Stimulated activated CD4-positive, alpha-beta T cell treated with anti-CD3 and anti-CD28 coated beads, Interleukin-1b, Interleukin-23, amount 100 ng/mL, for 48 hours (primary cell): ENCODE results near the gene RNLS.
"Not testable (repeated sequence)": the region's sequence is repeated elsewhere in the genome, so short reads cannot be mapped to it uniquely, and the experiment has no call there.

Experiments
- DNase-seq: peaks from one replicate; pipeline ENCODE4 v3.0.0-alpha.2; 2020

Gene RNLS

DNA sequence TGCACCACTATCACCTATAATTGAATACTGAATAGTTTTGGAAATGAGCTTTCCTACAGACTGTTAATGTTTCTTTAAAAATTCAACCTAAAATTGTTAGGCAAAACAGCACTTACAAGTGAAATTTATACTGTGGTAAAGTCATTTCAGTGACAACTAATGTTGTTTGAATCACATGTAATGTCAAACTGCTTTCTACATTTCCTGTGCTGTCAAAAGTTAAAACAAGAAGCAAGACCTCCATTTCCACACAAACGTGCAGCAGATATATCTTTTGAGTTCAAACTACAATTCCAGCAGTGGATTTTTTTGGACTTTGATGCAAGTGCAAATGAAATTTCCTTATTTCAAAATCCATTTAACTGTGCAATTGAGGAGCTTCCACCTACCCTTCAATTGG is 199.8 kb downstream of the RNLS start:
- DNase-seq = no peak

DNA sequence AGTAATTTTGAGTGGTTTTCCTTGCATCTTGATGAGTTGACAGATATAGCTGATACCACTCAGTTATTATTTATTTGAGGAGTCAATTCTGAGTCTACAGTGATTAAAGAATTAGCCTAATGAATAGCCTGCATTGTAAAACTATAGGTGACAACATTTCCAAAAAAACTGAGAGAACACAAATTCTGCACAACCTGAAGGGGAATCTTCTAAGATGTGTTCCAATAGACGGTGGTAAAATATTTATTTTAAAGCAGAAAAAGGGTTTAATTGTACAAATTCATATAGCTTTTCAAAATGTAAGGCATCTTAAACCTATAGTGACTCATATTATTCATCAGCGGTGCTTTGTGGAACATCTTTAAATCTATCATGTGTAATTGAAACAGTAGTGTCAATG is 200.4 kb downstream of the RNLS start:
- DNase-seq = no peak

DNA sequence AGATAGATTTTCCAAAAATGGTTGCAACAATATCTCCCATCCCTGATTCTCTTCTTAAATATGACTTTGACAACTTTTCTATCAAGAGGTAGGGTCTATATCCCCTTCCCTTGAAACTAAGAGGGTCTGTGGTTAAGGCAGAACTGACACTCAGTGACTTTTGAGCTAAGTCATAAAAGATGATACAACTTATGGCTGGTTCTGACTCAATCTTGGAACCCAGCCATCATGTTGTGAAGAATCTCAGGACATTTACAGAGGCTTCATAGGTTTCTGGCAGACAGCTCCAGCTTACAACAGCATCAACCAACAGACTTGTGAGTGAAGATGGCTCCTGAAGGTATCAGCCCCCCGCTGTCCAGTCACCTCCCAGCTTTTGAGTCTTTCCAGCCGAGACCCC is 203.5 kb downstream of the RNLS start:
- DNase-seq = no peak

DNA sequence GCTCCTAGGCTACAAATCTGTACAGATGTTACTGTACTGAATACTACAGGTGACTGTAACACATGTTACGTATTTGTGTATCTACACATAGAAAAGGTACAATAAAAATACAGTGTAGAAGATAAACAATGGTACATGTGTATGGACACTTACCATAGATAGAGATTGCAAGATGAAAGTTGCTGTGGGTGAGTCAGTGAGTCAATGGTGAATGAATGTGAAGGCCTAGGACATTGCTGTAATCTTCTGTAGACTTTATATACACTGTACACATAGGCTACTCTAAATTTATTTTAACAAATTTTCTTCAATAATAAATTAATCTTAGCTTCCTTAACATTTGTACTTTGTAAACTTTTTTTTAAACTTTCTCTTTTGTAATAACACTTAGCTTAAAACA is 205.6 kb downstream of the RNLS start:
- no peak for DNase-seq

DNA sequence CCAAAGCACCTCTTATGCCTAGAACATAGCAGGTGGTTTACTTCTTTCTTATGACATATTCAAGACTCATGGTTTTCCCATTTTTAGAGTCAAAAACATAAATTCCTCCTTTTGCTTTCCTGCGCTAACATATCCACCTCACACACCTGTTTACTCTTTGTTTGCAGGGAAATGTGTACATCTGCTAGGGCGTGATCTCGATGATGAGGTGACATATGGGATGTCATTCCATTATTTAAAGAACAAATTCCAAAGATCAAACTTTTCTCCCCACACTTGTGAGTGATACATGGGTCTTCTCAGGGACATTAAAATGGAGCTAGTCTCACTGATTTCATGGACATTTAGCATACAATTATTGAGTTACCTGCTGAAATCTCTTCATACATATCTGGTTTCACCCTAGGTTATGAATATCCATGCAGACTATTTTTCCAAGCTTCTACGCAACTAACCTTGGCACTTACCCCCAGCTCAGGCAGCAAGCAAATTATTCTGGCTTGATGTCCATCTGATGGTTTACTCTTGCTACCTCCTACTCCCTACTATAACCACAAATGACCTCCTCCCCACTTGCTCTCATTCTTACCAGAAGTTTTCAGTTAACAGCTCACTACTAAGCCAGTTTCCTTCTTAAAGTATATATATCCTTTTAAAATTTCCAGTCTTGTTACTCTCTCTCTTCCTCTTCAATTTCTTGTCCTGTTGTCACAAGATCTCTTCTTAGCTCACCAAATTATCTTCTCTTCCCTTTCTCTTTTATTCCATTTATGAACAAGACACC is 208.5 kb downstream of the RNLS start:
- no peak for DNase-seq

DNA sequence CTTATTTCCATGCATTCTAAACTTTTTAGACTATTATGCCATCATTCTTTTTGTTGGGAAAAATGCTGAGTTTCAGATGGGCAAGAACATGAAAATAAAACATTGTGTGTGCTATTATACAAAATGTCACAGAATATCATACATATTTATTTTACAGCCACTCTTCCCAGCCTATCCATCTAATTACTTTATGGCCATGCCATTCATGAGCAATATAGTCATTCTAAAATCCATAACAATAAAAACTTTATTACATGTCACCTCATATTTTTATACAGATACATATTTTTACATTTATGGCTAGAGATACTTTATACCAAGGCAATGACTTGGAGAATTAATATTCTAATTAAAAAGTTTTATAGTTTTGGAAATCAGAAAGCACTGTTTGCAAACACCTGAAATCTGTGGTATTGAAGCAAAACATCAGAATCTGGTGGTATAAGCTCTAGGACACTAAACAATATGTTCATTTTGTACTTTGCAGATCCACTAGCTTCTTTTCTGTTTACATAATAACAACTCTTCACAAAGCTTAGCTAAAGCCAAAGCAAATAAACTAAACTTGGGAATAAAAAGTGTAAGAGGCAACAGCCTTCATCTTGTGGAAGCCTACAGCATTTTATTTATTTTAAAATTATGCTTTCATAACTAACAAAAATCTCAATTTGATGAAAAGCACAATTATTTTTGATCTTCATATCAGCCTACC is 210.1 kb downstream of the RNLS start:
- no peak for DNase-seq

DNA sequence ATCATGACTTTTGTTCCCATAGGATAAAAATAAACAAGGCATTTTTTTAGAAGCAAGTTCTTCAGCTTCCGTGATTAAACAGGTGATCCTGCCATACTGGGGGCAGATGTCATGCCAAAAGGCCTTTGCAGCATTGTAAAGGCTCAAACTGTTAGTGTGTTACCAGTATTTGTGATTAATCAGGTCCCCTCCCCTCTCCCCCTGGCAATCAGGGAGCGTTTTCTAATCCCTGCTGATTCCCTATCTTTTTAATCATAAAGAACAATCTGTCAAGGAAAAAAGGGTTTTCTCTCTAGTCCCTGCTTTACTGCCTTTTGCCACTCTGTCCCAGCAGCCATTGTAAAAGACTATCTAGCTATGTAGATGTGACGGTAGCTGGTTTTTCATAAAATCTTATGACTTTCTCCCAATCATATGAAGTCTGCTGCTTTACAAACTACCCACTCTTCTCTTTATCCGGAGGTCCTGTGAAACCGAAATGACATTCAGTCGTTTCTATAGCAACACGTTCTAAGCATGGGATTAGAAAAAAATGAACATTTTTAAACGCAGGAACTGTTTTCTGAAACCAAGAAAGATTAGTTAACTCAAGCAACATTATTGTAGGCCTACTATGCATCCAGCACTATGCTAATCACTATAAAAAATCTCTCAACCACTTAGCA is 210.9 kb downstream of the RNLS start:
- no peak for DNase-seq

DNA sequence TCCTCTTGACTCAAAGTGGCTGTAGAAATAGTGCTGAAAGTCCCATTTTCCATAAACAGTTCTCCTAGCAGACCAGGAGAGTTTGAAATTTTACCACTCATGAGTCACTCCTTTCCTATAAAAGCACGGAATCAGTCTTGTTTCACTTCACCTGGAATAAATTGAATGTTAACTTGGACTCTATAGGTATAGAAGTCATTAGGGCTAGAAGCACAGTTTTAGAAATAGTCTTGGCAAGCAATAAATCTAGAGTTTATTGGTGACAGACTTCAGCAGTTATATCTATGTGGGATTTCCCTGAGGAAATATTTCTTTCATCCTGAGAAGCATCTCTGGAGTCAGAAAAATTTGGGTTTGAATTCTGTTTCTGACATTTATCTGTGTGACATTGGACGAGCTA is 212.4 kb downstream of the RNLS start:
- no peak for DNase-seq

DNA sequence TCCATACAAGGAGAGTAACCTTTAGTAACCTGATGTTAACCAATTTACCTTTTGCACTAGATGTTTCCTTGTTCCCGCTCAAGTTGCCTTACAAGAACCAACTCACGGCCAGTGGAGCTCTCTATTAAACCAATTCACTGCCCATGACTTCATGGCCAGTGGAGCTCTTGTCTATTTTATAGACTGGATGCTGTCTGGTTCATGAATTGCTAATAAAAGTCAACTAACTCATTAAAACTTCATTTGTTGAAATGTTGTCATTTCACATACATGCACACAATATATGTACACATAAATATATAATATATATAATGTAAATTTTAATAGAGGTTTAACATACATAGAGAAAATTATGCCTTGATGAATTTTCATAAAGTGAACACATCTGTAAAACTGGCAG is 216.3 kb downstream of the RNLS start:
- no peak for DNase-seq

DNA sequence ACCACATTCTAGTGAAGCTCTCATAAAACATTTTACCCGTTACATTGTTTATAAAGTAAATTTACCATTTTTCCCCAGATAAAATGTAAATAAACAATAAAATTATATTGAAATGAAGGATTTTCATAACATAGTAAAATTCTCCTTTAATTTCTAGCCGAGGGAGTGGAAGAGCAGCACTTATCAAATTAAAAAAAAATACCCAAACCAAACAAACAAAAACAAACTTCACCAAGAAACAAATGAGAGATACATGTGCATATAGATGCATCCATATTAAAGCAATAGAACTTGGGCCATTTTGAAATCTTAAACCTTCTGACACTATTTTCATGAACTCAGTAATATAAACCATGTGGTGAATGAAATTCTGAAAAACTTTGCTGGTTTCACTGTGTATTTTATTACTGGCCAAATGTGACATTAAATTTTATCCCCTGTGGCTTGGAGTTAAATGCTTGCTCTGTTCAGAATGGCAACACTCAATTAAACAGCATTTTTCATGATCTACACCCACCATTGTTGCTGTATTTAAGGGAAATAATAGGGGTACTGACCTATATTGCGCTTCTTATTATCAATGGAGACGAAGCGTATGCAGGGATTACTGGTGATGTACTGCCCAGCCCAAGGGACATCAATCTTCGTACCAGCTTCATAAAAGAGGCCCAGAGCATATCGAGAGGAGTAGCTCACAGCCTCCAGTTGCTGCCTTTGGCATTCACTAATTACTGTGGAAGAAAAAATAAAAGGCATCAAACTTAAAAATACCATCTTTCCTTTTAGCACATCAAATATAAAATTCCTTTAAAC is 220.9 kb downstream of the RNLS start:
- DNase-seq = no peak

DNA sequence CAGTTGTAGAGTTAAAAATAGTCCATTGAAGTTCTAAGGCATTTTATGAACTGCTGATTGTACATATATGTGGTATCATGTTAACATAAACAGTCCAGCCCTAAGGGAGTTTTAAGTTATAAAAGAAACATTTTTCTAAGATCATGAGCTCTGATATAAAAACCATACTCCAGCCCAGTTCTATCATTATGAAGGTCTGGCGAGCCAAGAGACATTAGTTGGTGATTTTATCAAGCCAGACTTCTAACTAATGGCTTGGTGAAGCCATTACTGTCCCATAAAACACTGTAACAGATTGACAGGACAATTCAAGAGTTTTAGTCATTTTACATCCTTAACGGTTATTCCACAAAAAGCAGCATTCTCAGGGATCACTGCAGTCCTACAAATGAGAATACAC is 221.6 kb downstream of the RNLS start:
- DNase-seq = no peak

DNA sequence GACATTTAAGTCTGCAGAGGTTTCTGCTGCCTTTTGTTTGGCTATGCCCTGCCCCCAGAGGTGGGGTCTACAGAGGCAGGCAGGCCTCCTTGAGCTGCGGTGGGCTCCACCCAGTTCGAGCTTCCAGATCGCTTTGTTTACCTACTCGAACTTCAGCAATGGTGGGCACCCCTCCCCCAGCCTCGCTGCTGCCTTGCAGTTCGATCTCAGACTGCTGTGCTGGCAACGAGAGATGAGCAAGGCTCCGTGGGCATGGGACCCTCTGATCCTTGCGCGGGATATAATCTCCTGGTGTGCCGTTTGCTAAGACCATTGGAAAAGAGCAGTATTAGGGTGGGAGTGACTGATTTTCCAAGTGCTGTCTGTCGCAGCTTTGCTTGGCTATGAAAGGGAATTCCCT is 227.4 kb downstream of the RNLS start:
- DNase-seq = not testable (repeated sequence)

DNA sequence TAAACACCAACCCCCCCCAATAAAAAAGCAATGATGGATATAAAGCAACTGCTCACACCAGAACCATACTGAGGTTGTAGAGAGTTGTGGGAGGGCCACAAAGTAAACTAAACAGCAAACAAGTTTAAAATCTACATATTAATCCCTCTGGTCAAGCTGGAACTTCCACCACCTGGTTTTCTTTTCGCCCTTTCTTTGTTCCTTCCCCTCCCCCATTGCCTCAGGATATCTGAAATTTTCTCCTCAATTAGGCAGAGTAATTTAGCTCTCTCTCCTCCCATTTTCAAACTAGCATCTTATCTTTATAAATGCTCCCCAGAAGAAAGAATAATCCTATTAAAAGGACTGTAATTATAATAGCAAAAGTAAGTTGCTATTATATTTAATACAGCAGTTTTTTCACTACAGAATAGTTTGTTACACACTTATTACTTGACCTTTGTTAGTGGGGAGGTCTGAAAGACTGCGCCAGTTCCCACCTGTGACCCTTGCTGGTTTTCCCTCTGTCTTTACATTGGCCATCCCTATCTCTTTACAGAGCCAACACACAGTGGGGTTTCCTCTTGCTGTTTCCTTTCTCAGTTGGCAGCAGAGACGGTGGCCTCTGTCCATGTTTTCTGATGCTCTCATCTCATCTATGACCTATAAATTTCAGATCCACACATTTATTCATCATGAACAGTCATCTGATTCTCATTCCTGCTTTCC is 235.4 kb downstream of the RNLS start:
- DNase-seq = no peak

DNA sequence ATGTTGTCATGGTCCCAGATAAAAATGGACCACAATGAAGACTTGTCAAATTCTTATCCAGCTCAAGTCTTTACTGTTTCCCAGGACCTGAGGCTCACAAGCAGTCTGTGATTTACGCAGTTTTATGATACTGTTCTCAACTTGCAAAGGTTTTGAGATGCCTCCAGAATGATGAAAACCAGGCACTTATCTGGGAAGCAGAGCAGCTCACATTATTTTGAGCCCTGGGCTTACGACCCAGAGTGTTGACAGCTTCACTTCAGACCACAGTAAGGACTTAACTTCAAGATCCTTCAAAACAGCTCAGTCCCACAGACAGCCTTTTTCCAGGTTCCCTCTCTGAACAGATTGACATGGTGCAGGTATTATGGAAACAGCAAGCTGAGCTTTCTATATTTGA is 236.1 kb downstream of the RNLS start:
- no peak for DNase-seq

DNA sequence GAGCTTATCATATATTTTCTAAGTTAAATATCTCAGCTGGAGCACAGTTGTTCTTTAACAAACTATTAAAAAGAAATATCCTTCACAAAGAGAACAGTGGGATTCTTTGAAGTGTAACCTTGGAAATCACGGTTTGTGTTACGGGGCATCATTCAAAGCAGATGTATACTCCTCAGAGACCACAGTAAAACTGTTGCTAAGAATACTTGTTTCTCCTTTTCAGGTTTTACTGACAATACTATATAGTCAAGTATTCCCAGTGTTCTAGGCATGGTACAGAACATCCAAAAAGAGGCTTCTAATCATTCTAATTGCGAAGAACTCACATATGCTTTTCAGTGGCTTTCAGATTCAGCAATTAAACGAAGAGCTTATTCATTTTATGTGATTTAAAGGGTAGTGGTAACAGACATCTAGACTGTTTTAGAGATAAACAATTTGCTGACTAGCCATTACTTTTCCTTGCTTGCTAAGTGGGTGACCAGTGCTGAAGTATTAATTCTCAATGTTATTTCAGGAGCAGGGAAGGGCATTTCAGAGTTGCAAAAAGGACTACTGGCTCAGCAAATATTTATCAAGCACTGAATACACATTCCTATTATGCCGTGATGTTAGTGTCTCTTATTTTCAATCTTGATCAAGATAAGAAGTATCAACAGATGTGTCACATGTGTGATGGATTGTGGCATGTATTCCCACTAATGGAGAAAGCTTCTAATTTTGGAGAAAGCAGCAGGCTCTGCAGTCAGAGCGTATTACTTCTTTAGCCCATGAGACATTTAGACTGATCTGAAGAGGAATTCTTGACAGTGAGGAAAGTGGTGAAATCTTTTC is 236.8 kb downstream of the RNLS start:
- DNase-seq = no peak

DNA sequence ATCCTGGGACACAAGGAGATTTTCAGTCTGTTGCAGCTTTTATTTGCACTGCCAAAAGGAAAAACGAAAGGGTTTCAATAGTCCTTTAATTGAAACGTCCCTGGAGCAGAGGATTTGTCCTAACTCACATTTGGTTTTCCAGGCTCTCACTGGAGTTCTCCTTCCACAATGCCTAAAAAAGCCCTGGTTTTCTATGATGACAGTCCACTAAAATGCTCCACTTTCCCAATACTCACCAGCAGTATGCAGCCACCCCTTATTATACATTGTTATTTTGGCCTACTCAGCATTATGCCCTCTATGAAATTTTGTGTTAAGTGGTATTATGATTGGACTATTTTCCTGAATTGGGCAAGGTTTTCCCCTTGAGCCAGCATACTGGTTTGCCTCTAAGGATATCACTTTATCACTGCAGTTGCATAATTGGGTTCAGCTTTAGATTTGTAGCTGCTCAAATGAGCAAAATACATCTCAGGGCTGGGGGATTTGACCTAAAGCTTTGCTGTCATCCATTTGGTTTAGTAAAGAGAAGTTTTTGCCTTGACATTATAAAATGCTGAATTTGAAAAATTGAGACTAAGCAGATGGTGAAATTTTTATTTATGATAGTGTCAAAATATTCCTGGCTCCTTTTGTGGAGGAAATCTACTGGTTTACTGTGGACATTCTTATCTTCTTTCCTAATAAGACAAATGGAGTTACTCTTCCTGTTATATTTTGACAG is 239.2 kb downstream of the RNLS start:
- DNase-seq = no peak

DNA sequence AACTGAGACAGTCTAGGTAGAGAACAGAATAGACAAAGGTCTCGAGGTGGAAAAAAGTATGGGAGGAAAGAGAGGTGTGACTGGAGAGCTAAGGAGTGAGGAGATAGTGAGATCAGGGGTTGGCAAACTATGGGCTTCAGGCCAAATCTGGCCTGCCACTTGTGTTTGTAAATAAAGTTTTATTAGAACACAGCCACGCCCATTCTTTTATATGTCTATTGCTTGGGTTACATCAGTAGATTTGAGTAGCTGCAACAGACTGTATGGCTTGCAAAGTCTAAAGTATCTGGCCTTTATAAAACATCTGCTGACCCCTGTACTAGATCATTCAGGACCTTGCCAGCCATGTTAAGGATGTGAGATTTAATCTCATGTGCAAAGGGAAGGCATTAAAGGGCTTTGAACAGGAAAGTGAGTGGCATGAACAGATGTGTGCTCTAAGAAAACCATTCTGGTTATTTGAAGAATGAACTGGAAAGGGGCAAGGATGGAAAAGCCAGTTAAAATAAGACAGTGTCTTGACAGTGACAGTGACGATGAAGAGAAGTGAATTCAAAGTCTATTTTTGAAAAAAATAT is 240.3 kb downstream of the RNLS start:
- no peak for DNase-seq

DNA sequence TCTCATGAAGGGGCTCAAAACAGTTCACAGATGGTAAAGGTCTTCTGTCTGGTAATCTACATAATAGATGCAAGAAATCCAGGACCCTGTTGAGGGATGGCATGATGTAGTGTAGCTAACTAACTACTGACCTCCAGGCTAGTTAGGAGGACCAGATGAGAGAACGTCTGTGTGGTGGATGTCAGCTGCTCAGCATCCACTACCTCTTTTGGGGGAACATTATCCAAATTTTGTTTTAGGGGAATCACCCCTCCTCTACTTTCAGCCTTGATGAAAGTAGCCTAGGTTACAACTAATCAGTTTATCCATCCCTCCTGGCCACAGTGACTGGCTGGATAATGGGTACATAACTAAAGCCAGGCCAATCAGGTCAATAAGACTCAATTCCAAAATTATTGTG is 246.0 kb downstream of the RNLS start:
- no peak for DNase-seq

DNA sequence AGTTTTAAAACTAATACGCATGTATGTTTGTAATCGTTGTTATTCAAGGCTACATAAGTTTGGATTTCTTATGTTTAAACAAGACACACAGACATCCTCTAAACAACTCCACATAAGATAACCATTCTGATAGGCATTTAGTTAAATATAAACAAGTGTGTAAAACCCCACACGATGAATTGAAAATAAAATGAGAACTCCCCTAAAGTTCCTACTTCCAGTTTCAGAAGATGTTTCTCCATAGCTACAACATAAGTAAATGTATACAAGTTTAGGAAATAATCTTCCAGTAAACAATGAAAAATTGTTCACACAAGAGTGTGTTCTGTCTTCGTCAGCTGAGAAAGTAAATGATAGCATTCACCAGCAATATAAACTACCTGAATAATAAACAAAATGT is 246.8 kb downstream of the RNLS start:
- DNase-seq = no peak

DNA sequence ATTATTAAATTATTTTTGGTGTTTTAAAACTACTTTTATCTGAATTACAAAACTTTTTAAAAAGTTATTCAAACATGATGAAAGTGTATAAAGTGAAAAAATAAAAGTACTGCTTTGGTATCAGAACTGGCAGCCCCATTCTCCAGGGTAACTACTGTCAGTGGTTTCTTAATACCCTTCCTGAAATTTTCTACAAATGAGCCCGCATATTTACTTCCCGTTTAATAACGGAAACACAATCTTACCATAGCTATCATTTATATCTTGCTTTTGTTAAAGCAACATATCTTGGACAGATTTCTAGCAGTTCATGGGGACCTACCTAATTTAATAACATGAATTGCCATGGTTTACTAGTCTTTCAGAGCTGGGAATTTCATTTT is 249.9 kb downstream of the RNLS start:
- DNase-seq = no peak
